NCI-H69 (cell line): Measurements from ENCODE around the gene ATXN10.
"Not testable (repeated sequence)": the region's sequence is repeated elsewhere in the genome, so short reads cannot be mapped to it uniquely, and the experiment has no call there.

Experiments
- DNase-seq: peaks from one replicate; lab custom pipeline; 2025; lab: John Stamatoyannopoulos, UW

The ATXN10 gene

DNA sequence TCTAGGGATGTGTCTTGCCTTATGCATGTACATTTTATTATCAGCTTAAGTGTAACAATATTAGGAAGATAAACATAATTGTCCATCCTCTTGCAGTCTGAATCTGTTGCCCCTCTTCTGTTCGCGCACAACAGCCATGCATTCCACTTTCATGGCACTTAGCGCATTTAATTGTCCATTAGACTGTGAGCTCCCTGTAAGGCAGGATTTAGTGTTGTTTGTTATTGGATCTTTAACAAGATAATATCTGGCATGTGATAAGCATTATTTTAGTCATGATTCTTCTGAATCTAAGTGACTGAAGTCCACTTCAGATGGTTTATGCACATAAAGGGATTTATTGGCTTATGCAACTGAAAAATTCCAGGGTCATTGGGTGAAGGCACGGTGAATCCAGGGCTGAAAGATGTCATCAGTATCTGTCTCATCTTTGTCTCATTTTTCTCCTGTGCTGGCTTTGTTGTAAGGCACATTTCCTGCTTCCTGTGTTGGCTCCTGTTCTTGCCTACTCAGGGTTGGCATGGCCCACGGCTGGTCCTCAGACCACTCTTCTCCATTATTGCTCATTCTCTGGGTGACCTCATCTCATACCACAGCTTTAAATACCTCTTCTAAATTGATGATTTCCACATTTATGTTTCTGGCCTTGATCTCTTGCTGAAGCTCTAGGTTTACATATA, 37.6 kb downstream of the ATXN10 start:
- no peak for DNase-seq

DNA sequence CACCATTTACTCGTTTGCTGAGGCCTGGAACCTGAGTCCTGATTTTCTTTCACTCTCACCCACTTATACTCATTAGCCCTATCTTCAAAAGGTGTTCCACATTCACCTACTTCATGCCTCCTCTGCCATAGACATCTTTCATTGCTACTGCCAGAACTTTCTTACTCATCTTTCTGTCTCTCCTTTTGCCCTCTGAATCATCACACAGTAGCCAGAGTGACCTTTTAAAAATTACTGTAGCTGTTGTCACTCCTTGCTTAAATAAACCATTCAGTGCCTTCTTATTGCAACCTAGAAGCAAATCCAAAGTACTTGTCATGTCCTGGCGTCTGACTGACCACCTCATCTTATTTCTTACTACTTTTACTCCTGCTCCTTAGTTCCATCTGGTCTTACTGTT, 38.2 kb downstream of the ATXN10 start:
- no peak for DNase-seq

DNA sequence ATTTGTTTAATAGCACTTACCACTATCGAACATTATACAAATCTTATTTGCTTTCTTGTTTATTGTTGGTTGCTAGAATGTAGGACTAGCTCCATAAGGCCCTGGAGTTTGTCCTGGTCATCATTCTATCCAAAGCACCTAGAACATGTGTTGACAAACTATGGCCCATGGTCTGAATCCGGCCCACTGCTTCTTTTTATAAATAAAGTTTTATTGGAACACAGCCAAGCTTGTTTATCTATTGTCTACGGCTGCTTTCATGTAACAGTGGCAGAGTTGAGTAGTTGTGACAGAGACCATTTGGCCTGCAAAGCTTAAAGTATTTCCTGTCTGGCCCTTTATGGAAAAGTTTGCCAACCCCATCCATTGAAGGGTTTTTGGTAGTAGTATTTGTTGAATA, 38.8 kb downstream of the ATXN10 start:
- DNase-seq: no peak

DNA sequence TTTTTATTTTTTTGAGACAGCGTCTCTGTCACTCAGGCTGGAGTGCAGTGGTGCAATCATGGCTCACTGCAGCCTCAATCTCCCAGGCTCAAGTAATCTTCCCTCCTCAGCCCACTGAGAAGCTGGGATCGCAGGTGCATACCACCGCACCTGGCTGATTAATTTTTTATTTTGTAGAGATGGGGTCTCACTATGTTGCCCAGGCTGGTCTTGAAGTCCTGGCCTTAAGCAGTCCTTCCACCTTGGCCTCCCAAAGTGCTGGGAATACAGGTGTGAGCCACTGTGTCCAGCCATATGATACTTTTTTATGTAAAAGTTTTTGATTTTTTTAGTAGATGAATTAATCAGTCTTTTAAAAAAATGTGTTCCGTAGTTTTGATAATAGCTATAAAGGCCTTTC, 42.8 kb downstream of the ATXN10 start:
- DNase-seq: not testable (repeated sequence)

DNA sequence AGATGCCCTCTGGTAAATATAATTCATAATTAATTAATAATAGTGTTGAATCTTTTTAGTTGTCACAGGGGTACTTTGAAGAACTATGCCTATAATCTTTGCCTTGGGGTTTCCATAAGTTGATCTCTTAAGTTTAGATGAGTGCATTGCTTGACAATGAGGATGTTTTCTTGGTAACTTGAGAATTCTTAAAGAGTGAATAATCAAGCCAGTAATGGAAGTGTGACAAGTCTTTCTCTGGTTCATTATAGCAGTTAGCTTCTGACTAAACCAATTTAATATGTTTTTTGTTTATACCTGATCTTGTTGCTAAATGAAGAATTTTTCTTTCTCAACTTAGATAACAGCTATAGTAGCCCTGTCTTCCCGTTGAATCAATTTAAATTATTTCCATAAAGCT, 46.2 kb downstream of the ATXN10 start:
- DNase-seq: no peak

DNA sequence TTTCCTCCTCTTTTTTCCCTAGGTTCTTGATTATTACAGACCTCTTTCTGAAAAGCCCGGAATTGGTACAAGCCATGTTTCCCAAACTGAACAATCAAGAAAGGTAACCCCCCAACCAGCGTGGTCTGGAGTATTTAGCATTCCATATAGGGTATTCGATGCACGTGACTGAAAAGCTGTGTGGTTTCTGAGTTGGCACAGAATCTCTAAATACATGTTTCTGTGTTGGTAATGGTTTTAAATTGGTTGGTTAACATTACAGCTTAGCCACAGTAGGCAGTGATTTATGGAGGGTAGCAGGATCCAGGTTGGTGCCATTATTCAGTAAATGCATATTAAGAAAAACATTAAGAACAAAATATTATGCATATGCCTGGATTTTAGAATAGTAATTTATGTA, 46.8 kb downstream of the ATXN10 start:
- DNase-seq: no peak

DNA sequence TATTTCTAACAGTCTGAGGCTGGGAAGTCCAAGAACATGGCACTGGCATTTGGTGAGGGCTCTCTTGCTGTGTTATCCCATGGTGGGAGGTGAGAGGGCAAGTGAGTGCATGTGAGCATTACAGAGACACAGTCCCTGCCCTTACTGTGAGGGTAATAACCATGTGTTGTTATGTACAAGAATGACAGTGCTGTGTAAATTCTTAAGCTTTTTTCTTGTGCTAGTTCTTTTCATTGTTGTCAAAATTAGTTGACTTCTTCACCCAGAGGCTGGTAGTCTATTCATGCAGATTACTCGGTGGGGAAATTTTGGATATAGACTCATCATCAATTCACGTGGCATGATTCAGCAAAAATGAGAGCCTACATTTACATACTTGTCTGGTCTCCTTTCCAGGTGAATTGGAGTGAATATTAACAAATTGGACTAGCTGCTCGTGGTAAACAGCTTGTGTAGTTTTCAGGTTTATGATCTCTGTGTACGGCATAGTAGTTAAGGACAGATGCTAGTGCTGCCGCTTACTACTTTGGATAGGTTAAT, 49.3 kb downstream of the ATXN10 start:
- no peak for DNase-seq

DNA sequence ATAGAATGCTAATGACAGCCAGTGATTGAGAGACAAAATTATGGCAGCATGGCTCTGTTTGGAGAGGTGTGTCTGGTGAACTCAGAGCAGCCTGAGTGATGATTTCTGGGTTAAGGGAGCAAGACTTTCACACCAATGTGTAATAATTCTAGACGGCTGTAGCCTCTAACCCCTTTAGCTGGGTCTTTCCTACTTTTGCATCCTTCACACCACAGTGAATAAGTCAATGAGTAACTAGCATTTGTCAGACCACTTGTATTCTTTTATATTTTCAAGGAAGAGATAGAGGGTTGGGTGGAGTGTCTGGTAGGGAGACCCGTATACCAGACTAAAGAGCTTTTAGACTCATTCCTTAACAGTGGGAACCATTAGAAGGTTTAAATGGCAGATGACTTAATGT, 50.4 kb downstream of the ATXN10 start:
- no peak for DNase-seq

DNA sequence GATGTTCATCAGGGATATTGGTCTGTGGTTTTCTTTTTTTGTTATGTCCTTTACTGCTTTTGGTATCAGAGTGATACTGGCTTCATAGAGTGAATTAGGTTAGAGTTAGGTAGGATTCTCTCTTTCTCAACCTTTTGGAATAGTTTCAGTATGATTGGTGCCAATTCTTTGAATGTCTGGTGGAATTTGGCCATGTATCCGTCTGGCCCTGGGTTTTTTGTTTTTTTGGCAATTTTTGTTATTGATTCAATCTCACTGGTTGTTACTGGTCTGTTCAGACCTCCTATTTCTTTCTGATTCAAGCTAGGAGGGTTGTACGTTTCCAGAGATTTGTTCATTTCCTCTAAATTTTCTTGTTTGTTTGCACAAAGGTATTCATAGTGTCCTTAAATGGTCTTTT, 54.4 kb downstream of the ATXN10 start:
- DNase-seq: no peak

DNA sequence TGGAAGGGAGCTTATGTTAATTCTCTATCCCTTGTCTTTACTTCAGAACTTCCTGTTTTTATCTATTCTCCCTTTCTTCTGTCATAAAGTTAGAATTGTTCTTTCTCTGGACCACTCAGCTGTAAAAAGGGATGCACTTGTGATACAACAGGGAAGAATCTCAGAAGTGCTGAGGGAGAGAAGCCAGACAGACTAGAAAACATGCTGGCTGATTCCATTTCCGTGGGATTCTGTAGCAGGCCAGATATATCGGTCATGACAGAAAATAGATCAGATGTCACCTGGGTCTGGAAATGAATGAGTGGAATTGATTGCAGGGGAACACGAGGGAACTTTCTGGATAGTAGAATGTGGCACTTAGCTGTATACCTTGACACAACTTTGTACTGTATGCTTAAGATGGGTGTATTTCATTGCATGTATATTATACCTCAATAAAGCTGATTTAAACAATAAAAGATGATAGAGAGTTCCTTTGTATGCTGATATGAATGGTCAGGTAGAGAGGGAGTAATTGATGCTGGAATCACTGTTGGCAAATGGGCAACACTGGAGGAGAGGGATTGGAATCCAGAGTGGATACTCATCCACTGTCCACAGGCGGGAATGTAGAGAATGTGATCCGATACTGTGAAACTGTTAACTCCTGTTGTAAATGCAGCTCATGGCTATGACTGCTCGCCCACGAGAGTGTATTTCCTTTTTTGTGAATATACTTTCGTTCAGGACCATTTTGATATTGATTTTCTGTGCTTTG, 59.6 kb downstream of the ATXN10 start:
- no peak for DNase-seq

DNA sequence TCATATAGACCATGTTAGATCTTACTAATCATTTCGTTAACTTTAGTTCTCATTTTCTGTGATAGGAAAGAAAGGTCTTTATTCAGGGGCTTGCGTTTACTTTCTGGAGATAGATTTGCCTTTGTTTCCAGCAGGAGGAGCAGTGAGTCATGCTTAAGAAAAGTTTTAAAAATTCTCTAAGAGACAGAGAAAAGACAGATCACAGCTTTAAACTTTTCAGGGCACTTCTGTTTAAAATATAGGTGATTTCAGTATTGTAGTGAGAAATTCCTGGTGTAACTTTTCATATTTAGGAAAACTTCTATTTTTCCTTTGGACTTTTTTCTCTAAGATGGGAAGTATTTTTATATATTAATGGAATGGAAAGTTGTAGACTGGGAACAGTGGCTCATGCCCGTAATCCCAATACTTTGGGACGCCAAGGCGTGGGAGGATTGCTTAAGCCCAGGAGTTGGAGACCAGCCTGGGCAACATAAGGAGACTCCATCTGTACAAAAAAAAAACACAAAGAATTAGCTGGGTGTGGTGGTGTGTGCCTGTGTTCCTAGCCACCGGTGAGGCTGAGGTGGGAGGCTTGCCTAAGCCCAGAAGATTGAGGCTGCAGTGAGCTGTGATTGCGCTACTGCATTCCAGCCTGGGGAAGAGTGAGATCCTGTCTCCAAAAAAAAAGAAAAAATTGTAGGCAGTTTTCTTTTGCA, 60.3 kb downstream of the ATXN10 start:
- no peak for DNase-seq

DNA sequence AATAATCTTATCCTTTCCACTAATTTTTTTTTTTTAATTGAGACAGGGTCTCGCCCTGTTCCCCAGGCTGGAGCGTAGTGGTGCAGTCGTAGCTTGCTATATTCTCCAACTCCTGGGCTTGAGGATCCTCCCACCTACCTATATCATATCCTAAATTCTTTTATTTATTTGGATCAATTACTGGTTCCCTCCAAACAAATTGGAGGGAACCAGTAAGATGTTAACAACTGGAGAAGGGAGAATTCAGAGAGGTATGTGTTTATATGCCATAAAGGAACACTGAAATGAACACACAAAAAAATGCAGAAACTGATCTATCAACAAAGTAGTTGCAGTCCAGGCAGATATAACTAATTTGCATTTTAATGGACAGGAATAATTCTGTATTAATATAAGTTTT, 63.6 kb downstream of the ATXN10 start:
- DNase-seq: no peak

DNA sequence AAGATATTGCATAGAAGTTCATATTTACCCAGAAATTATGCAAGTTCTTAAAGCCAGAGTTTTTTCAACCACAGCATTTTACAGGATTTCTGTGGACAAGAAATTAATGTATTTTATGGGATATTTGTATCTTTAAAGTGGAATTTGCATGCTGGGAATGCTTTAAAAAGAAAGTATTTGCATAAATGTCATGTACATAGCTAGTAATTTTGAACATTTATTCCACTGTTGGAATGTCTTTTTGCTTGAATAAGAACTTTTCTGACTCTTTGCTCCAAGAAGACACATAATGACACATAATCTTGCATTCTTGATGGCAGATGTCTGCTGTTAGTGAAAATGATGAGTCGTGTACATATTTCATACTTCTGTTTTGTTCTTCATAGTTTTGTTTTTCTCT, 66.6 kb downstream of the ATXN10 start:
- DNase-seq: no peak

DNA sequence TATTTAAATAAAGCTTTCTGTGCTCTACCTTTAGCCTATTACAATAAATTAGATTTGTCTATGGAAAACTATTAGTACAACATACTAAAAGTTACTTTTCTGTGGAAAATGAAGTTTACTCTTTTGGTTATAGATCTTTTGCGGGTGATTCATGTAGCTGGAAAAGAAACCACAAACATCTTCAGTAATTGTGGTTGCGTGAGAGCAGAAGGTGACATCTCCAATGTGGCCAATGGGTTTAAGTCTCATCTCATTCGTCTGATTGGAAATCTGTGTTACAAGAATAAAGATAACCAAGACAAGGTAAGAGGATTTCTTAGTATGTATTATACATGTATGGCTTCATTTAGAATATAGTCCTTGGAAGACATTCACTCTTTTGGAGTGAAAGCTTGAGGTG, 68.6 kb downstream of the ATXN10 start:
- no peak for DNase-seq

DNA sequence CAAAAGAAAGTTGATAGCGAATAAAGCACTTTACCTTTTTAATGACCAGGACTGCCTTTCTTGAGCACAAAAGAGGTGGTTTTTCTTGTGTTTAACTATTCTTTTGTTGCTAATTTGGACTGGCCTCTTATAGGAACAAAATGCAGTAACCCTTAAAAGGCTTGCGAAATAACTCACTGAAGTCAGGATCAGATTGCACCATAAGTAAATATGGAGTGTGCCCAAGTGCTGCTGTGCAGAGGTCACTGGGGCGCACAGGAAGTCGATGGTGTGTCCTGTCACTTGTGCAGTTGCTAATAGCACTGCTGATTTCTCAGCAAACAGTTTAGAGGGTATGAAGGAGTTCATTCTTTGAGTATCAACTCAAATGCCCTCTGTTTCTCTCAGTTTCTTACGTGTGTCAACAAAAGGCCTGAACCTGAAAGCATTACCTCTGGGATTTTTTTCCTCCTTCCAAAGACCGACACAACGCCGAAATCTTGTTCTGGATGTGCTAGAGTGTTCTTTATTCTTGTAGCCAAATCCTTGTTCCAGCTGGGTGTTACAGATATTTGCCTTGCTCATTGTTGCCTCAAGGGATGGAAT, 71.3 kb downstream of the ATXN10 start:
- DNase-seq: peak; percentile 75

DNA sequence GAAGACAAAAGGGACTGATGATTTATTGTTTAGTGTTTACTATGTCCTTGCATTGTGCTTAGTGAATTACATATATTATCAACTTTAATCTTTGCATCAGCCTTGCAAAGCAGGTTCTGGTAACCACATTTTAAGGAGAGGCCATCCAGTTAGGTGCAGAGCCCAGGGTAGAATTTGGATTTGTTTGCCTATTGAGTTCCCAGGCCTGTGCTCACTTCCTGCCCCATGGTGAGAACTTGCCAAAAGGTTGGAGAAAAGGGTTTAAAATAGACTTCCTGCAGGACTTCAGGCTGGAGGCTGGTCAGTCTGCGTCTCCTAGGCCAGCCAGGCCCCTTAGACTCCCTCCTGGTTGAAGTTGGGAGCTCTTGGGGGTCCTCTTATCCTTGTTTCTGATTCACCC, 72.1 kb downstream of the ATXN10 start:
- DNase-seq: no peak

DNA sequence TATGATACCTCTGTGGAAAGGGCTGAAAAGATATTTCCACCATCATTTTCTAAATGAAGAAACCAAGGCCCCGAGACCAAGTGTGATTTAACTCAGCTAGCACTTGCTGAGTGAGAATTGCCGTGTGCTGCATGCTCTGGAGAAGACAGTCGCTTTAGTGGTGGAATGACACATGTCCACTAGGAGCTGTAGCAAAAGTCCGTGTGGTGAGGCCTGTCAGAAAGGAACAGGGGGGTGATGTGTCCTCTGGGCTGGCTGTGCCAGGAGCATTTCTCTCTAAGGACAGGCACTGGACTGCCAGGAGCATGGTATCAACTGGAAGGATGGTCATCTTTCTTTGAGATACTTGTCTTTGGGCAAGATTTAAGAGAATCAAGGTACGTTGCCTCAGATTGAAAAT, 72.8 kb downstream of the ATXN10 start:
- DNase-seq: no peak

DNA sequence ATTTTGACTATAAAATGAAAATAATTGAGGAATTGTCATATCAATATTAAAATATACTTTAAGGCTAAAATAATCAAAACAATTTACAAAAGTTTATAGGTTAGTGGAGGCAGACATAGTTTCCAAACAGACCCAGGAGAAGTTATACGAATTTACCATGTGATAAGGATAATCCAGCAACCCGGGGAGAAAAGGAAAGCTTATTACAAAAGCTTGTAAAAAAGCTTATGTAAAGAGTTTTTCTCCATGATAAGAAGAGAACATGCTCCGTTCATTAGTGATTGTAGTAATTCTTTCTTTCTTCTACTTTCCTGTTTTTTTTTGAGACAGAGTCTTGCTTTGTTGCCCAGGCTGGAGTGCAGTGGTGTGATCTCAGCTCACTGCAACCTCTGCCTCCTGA, 79.0 kb downstream of the ATXN10 start:
- DNase-seq: no peak

DNA sequence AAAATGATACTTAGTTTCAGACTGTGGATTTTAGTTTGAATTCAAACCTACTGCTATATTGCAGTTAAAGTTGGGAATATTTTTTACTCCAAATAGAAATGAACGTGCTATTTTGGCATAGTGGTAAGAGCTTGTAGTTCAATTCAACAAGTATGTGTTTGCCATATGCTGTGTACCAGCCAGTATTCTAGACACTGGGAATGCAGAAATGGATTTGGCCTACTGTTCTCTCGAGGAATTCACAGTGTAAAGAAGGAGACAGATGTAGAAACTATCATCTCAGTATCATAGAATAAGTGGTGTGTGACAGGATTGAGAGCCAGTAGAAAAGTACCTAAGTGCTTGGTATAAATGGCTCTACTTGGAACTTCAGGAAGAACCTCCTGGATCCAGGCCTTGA, 80.4 kb downstream of the ATXN10 start:
- DNase-seq: no peak

DNA sequence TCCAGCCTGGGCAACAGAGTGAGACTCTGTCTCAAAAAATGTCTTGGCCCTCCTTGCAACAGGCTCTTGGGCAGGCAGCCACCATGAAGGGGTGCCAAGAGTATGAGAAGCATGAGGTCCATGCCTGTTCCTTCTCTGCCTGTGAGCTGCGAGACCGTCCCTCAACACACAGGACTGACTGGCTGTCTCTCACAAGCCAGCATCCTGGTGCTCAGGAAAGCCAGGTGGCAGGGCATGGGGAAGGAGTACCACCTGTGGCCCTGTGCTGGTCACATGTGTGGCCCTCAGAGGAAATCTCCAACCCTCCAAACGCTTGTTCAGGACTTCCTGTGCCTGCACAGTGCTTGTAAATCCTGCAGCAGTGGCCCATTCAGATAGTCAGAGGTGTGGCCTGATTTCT, 83.2 kb downstream of the ATXN10 start:
- DNase-seq: no peak

DNA sequence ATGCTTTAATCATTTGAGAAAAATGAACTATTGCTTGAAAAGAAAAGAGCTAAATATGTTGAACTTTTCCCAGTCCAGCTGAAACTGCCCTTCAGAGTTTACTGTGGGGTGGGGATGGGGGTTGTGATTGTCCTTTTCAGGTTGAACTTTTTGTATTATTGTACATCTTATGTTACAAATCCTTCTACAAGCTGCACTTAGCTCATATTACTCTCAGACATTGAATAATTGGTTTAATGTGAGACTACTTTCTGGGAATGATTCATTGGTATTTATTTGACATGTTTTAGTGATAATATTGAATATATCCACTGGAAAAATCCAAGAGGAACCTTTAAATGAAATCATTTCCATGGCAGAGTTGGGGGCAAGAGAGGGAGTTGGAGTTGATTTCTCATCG, 84.9 kb downstream of the ATXN10 start:
- no peak for DNase-seq

DNA sequence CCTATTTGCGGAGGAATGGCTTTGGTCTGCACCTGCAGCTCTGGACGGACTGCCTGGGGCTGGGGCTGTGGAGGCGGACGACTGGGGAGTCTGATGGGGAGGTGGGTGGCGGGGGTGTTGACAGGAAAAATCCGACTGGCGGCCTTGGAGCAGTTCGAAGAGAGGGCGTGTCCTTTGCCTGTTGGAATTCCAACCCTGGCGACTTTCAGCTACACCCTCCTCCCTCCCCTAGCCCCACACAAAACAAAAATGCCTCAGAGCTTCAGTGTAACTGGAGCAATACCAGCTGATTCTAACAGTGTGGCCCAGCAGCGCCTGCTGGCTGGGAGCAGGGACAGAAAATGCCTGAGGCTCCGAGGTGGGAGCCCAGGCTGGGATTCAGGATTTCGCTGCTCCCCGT, 85.4 kb downstream of the ATXN10 start:
- DNase-seq: no peak

DNA sequence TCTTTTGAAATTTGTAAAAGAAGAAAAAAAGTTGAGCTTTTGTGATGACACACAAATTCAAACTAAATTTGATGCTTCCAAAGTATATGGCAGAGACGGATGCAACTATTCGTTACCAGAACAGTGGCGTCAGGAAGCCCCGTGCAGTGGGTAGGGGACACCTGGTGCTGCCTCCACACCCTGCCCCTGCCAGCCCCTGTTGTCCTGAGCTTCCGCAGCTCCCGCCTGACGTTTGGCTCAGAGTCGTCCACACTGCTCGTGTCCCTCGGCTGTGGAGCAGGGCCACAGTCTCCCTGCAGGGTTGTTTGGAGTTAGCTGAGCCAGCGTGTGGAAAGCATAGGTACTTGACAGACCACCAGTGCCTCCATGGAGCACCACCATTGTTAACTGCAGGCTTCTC, 86.3 kb downstream of the ATXN10 start:
- no peak for DNase-seq
